ENCODE results near the gene SLC7A6.
A peak's percentile ranks its signal among the peaks of the same experiment; 100 is the strongest.

SLC7A6 gene

DNA sequence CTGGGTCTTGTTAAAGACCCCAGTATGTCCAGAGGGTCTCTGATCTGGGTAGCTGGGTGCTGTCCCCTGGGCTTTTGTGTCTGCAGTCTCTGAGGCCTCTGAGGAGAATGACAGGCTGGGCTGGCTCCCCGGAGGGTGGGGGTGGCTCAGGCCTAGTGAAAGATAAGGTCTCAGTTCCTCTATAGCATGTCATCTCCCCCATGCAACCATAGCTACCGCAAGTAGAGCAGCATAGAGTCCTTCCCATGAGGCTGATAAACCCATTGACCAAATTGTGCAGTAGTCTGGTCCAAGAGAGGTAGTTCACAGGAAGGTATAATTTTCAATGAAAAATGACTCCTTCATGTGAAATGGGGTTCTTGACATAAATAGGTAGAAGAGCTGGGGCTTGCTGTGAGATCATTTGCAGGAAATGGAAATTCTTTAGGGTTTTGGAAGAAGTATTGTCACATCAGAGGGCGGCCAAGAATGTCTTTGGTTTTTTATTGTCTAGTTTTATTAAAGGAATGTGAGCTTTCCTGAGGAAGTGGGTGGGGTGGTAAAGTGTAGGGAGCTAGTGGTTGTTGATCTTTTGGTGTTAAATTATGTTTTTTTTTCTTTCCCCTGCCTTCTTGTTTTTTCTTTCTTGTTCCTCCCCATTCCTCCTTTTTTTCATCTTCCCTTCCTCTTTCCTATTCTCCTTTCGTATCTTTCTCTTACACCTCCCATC is 25.4 kb downstream of the SLC7A6 start:
- peak overlapping the region; percentile 92 for H3K27ac Mint-ChIP-seq
- H3K4me1 Mint-ChIP-seq (ENCODE audit: low read depth), result peaks cover 71% of the 10 kb centered on the region
- no peaks in the 10 kb centered on the region for H3K27me3 Mint-ChIP-seq (ENCODE audit: low read depth)
- H3K4me3 Mint-ChIP-seq, result peak overlapping the region; percentile 77
- H3K36me3 Mint-ChIP-seq (ENCODE audit: low read depth), result peaks cover 65% of the 10 kb centered on the region
- no peaks in the 10 kb centered on the region for H3K9me3 Mint-ChIP-seq

DNA sequence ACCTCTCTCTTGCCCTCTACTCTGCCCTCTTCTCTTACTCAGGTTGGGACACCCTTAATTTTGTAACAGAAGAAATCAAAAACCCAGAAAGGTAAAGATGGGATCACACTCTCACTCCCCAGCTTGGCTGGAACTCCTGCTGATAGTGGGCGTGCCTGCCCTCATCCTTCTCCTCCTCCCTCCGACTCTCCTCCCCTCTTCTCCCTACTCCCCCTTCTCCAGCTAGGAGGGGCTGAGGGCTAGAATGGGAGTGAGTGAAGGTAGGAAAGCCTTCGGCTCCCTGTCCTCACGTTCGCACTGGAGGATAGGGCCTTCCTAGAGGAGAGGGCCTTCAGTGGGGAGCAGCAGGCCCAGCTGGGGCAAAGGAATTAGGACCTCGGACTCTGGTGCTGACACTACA is 26.1 kb downstream of the SLC7A6 start:
- Mint-ChIP-seq H3K27ac (peak overlapping the region; percentile 92), H3K36me3 (ENCODE audit: low read depth) (peaks cover 69% of the 10 kb centered on the region), H3K4me3 (peak overlapping the region; percentile 77), H3K27me3 (ENCODE audit: low read depth) (no peaks in the 10 kb centered on the region), H3K4me1 (ENCODE audit: low read depth) (peaks cover 67% of the 10 kb centered on the region), H3K9me3 (no peaks in the 10 kb centered on the region)

DNA sequence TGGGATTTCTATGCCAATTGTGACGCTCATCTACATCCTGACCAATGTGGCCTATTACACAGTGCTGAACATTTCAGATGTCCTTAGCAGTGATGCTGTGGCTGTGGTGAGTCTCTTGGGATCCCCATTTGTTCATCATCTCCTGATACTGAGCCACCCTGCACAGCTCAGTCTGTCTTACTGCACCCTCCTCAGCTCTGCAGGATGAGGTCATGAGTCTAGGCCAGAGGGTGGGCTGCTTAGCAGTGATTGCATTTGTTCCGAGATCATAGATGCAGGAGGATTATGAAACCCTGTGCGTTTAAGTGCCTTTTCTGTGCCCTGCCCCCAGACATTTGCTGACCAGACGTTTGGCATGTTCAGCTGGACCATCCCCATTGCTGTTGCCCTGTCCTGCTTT is 26.9 kb downstream of the SLC7A6 start:
- H3K9me3 Mint-ChIP-seq, result no peaks in the 10 kb centered on the region
- no peak overlapping the region for H3K4me3 Mint-ChIP-seq
- peaks cover 60% of the 10 kb centered on the region for H3K4me1 Mint-ChIP-seq (ENCODE audit: low read depth)
- H3K36me3 Mint-ChIP-seq (ENCODE audit: low read depth), result peaks cover 72% of the 10 kb centered on the region
- H3K27ac Mint-ChIP-seq, result peak overlapping the region; percentile 79
- H3K27me3 Mint-ChIP-seq (ENCODE audit: low read depth), result no peaks in the 10 kb centered on the region

DNA sequence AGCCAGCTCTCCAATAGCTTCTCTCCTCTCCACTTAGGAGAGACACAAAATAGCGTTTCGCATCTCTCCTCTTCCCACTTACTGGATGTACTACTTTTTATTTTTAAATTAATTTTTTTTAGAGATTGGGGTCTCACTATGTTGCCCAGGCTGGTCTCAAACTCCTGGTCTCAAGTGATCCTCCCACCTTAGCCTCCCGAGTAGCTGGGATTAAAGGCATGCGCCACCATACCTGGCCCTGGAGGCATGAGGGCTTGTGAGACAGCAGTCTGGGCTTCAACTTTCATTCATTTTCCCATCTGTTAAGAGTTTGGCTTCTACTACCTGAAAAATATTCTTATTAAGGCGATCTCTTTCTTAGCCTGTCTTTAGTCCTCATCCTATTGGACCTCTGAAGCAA is 28.1 kb downstream of the SLC7A6 start:
- Mint-ChIP-seq H3K4me1 (ENCODE audit: low read depth) (peaks cover 51% of the 10 kb centered on the region), H3K27me3 (ENCODE audit: low read depth) (no peaks in the 10 kb centered on the region), H3K36me3 (ENCODE audit: low read depth) (peaks cover 74% of the 10 kb centered on the region), H3K4me3 (peak overlapping the region; percentile 33), H3K27ac (peak overlapping the region; percentile 79), H3K9me3 (no peaks in the 10 kb centered on the region)

GRCh38 chr16:68296291-68296690 is 32.0 kb downstream of the SLC7A6 start:
- Mint-ChIP-seq H3K9me3 (no peaks in the 10 kb centered on the region), H3K36me3 (ENCODE audit: low read depth) (peaks cover 79% of the 10 kb centered on the region), H3K4me1 (ENCODE audit: low read depth) (peaks cover 30% of the 10 kb centered on the region), H3K27ac (no peak overlapping the region), H3K4me3 (no peak overlapping the region), H3K27me3 (ENCODE audit: low read depth) (no peaks in the 10 kb centered on the region)

DNA sequence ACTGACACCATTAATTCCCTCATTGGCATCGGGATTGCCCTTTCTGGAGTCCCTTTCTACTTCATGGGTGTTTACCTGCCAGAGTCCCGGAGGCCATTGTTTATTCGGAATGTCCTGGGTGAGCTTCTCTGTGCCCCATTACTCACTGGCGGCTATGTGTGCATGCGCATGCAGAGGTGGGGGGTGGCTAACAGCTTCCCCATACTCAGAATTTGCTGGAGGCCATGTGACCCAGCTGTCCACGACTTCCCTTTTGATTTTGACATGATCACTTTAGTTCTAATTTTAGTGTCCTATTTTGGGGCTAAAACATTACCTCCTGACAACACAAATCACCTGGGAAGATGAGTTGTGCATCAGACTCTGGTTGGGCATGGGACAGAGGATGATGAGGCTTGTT is 32.4 kb downstream of the SLC7A6 start:
- Mint-ChIP-seq H3K36me3 (ENCODE audit: low read depth) (peaks cover 79% of the 10 kb centered on the region), H3K27ac (peak overlapping the region; percentile 18), H3K4me3 (no peak overlapping the region), H3K9me3 (no peaks in the 10 kb centered on the region), H3K4me1 (ENCODE audit: low read depth) (peaks cover 28% of the 10 kb centered on the region), H3K27me3 (ENCODE audit: low read depth) (no peaks in the 10 kb centered on the region)

DNA sequence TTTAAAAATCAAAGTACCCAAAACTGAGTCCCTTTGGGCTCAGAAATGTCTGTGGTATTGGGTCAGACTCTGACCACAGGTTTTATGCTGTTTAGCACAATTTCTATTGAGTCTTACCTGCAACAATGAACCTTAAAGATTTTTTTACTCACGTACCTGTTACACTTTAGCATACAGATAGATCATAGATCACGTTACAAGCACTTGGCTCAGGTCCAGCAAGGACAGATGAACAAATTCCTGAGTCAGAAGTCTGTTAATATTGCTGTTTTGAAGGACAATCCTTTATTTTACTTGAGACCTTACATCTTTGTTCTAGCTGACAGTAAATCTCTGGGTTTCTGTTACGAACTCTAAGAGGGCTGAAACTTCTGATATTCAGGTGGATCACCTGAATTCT is 33.6 kb downstream of the SLC7A6 start:
- H3K27me3 Mint-ChIP-seq (ENCODE audit: low read depth), result no peaks in the 10 kb centered on the region
- peaks cover 24% of the 10 kb centered on the region for H3K4me1 Mint-ChIP-seq (ENCODE audit: low read depth)
- no peaks in the 10 kb centered on the region for H3K9me3 Mint-ChIP-seq
- no peak overlapping the region for H3K4me3 Mint-ChIP-seq
- peaks cover 78% of the 10 kb centered on the region for H3K36me3 Mint-ChIP-seq (ENCODE audit: low read depth)
- H3K27ac Mint-ChIP-seq, result no peak overlapping the region

DNA sequence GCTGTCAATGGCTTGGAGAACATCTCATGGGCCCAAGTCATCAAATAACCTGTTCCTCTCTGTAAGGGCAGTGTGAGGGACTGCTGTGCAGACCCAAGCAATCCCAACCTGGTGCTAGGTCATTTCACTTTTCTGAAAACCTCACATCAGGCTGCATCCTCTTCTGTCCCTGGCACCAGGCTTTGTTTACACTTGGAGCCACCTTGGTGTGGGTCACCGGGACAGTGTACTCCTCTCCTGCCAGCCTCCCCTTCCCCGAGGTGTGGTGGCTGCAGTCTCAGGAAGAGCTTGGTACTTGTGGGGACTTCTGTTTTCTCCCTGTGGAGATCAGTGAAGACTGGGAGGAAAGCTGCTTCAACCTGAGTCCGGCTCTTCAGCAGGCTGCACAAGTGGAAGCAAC is 34.0 kb downstream of the SLC7A6 start:
- Mint-ChIP-seq H3K9me3 (no peaks in the 10 kb centered on the region), H3K4me1 (ENCODE audit: low read depth) (peaks cover 24% of the 10 kb centered on the region), H3K27ac (no peak overlapping the region), H3K36me3 (ENCODE audit: low read depth) (peaks cover 78% of the 10 kb centered on the region), H3K27me3 (ENCODE audit: low read depth) (no peaks in the 10 kb centered on the region), H3K4me3 (no peak overlapping the region)

DNA sequence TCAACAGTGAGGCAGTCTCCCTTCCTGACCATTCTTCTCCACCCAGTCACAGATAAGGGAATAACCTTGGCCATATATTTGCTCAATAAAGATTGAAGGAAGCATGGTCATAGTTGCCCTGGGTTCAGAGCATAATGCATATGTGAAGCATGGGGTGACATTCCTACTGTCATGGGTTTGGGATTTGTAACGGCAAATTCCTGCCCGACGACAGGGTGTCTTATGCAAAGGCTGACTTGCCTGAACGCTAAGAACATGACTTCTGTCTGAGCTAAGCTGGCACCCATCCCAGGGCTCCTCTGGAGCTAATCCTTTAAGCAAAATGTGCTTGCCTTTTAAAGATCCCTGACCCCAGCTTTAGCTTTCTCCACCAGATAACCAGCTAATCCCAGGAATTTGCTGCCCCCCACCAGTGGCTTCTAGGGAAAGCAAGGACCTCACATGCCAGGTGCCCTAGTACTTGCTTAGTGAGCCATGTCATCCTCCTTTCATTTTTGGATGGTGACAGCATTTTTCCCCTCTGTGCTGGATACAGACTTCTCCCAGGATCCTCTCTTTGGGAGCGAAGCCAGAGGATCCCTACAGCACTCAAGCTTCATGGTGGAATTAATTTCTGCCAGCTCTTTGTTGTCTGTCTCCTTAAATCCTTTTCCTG is 34.7 kb downstream of the SLC7A6 start:
- Mint-ChIP-seq H3K4me3 (no peak overlapping the region), H3K27ac (no peak overlapping the region), H3K4me1 (ENCODE audit: low read depth) (peaks cover 22% of the 10 kb centered on the region), H3K36me3 (ENCODE audit: low read depth) (peaks cover 79% of the 10 kb centered on the region), H3K9me3 (no peaks in the 10 kb centered on the region), H3K27me3 (ENCODE audit: low read depth) (no peaks in the 10 kb centered on the region)

- Mint-ChIP-seq H3K36me3 (ENCODE audit: low read depth) (peaks cover 74% of the 10 kb centered on the region), H3K4me1 (ENCODE audit: low read depth) (peaks cover 20% of the 10 kb centered on the region), H3K4me3 (no peak overlapping the region), H3K27ac (peak overlapping the region; percentile 2), H3K27me3 (ENCODE audit: low read depth) (no peaks in the 10 kb centered on the region), H3K9me3 (no peaks in the 10 kb centered on the region)
Measured at GRCh38 chr16:68299571-68300453, 35.5 kb downstream of the SLC7A6 start.

- H3K27me3 Mint-ChIP-seq (ENCODE audit: low read depth), result no peaks in the 10 kb centered on the region
- peaks cover 71% of the 10 kb centered on the region for H3K36me3 Mint-ChIP-seq (ENCODE audit: low read depth)
- peaks cover 21% of the 10 kb centered on the region for H3K4me1 Mint-ChIP-seq (ENCODE audit: low read depth)
- H3K4me3 Mint-ChIP-seq, result no peak overlapping the region
- no peaks in the 10 kb centered on the region for H3K9me3 Mint-ChIP-seq
- no peak overlapping the region for H3K27ac Mint-ChIP-seq
Measured at GRCh38 chr16:68300734-68301459, 36.6 kb downstream of the SLC7A6 start.

DNA sequence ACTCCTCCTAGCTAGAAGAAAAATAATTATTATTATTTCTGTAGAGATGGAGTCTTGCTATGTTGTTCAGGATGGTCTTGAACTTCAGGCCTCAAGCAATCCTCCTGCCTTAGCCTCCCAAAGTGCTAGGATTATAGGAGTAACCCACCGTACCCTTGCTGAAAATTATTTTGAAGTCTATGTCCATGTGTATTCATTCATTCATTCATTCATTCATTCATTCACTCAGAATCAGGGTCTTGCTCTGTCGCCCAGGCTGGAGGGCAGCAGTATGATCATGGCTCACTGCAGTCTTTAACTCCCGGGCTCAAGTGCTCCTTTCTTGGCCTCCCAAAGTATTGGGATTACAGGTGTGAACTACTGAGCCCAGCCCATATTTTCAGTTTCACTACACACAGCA is 42.3 kb downstream of the SLC7A6 start:
- H3K36me3 Mint-ChIP-seq (ENCODE audit: low read depth), result peaks cover 47% of the 10 kb centered on the region
- H3K9me3 Mint-ChIP-seq, result no peaks in the 10 kb centered on the region
- peaks cover 30% of the 10 kb centered on the region for H3K4me1 Mint-ChIP-seq (ENCODE audit: low read depth)
- H3K27me3 Mint-ChIP-seq (ENCODE audit: low read depth), result no peaks in the 10 kb centered on the region
- no peak overlapping the region for H3K27ac Mint-ChIP-seq
- no peak overlapping the region for H3K4me3 Mint-ChIP-seq

- peaks cover 35% of the 10 kb centered on the region for H3K36me3 Mint-ChIP-seq (ENCODE audit: low read depth)
- no peaks in the 10 kb centered on the region for H3K9me3 Mint-ChIP-seq
- H3K27me3 Mint-ChIP-seq (ENCODE audit: low read depth), result no peaks in the 10 kb centered on the region
- peaks cover 35% of the 10 kb centered on the region for H3K4me1 Mint-ChIP-seq (ENCODE audit: low read depth)
- H3K27ac Mint-ChIP-seq, result peak overlapping the region; percentile 90
- H3K4me3 Mint-ChIP-seq, result peak overlapping the region; percentile 94
Measured at GRCh38 chr16:68309799-68310198, 45.5 kb downstream of the SLC7A6 start.

DNA sequence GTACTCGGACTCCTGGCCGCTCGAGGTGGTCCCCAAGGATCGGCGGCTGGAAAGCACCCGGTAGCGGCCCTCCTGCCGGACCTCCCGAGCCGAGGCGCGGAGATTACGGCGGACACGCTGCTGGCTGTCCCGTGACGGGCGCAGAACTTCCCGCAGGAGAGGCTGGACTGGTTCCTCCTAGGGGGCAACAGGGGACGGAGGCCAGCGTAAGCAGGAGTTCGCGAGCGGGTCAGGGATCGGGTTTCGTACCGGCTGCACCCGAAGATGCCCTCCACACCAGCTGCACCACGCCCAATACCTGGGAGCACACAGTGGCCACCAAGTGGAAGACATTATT is 46.1 kb downstream of the SLC7A6 start:
- Mint-ChIP-seq H3K27me3 (ENCODE audit: low read depth) (no peaks in the 10 kb centered on the region), H3K36me3 (ENCODE audit: low read depth) (peaks cover 33% of the 10 kb centered on the region), H3K9me3 (no peaks in the 10 kb centered on the region), H3K4me1 (ENCODE audit: low read depth) (peaks cover 34% of the 10 kb centered on the region), H3K4me3 (peak overlapping the region; percentile 94), H3K27ac (peak overlapping the region; percentile 90)
